ENCODE measurements around the gene SOWAHD. TPM values are rescaled to one million over a fixed set of nuclear protein-coding genes. Genes with fewer than 3 reads are reported as not detected.
"Not testable (repeated sequence)": the region's sequence is repeated elsewhere in the genome, so short reads cannot be mapped to it uniquely, and the experiment has no call there.

SOWAHD gene
- total RNA-seq, 1 donor from 2014 or later, result 1.5 TPM

DNA sequence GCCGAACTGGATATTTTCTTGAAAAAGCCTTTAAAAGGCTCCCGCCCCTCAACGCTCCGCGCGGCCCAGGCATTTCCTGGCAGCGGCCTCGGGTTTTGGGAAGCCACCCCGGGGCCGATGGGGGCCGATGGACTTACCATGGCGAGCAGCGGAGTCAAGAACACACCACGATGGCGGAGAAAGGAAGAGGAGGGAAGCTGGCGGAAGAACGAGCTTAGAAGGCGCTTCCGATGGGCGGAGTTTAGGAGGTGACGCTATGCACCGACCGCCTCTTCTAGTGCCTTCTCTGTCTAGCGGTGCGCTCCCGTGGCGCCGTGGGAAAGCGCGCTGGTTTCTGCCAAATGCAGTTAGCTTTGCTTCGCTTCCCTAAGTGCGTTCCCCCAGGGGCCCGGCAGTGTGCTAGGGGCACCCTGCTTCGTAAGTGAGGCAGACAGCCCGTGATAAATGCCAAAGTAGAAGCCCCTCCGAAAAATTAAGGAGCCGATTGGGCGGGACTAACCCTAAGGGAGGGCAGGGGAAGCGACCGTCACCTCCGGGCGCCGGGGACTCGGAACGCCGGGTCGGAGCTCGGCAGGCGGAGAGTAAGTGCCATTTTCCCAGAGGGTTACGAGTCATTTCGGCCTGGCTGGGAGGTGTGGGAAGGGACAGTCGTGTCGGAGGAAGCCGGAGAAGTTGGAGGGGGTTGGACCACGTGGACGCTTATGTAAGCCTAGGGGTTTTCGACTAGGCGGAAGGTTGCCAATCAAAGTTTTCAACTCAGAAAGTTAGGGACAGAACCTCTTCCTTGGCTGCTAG, 33.2 kb downstream of the SOWAHD start, which contains the start of gene RPL39:
Gene RPL39, minus strand, starts transcription at position 194 of the 795 bp plus-strand sequence. Its CDS starts 54 bp downstream, at position 140.
- Mint-ChIP-seq H3K36me3 (ENCODE audit: unreplicated experiment) (peaks cover 6% of the 10 kb centered on the region), H3K4me3 (ENCODE audit: unreplicated experiment) (peak within 1 kb of the TSS; percentile 89), H3K27ac (ENCODE audit: unreplicated experiment) (peak within 1 kb of the TSS; percentile 96), H3K4me1 (ENCODE audit: unreplicated experiment) (peaks cover 31% of the 10 kb centered on the region), H3K27me3 (ENCODE audit: unreplicated experiment) (no peaks in the 10 kb centered on the region), H3K9me3 (ENCODE audit: unreplicated experiment) (no peaks in the 10 kb centered on the region)
- TF ChIP-seq, protein P1, sequence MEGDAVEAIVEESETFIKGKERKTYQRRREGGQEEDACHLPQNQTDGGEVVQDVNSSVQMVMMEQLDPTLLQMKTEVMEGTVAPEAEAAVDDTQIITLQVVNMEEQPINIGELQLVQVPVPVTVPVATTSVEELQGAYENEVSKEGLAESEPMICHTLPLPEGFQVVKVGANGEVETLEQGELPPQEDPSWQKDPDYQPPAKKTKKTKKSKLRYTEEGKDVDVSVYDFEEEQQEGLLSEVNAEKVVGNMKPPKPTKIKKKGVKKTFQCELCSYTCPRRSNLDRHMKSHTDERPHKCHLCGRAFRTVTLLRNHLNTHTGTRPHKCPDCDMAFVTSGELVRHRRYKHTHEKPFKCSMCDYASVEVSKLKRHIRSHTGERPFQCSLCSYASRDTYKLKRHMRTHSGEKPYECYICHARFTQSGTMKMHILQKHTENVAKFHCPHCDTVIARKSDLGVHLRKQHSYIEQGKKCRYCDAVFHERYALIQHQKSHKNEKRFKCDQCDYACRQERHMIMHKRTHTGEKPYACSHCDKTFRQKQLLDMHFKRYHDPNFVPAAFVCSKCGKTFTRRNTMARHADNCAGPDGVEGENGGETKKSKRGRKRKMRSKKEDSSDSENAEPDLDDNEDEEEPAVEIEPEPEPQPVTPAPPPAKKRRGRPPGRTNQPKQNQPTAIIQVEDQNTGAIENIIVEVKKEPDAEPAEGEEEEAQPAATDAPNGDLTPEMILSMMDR (IDR thresholded peaks at IDR 0.05), result no peak
- DNase-seq (ENCODE audit: extremely low spot score, unreplicated experiment), result peak; percentile 89

DNA sequence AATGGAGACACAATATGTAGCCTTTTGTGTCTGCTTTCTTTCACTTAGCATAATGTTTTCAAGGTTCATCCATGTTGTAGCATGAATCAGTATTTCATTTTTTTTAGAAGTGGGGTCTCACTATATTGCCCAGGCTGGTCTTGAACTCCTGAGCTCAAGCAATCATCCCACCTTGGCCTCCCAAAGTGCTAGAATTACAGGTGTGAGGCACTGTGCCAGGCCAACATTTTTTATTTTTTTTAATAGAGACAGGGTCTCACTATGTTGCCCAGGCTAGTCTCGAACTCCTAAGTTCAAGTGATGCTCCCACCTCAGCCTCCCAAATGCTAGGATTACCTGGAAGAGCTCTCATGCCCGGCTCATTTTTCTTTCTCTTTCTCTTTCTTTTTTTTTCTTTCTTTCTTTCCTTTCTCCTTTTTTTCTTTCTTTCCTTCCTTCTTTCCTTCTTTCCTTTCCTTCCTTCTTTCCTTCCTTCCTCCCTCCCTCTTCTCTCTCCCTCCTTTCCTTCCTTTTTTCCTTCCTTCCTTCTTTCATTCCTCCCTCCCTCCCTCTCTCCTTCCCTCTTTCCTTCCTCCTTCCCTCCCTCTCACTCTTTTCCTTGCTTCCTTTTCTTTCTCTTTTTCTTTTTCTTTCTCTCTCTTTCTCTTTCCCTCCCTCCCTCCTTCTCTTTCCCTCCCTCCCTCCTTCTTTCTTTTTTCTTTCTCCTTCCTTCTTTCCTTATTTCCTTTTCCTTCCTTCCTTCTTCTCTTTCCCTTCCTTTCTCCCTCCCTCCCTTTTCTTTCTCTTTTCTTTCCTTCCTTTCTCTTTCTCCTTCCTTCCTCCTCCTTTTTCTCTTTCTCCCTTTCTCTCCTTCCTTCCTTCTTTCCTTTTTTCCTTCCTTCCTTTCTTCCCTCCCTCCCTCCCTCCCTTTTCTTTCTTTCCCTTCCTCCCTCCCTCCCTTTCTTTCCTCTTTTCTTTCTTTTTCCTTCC, 43.1 kb downstream of the SOWAHD start:
- Mint-ChIP-seq H3K4me1 (ENCODE audit: unreplicated experiment) (no peaks in the 10 kb centered on the region), H3K4me3 (ENCODE audit: unreplicated experiment) (no peak overlapping the region), H3K9me3 (ENCODE audit: unreplicated experiment) (peaks cover 11% of the 10 kb centered on the region), H3K36me3 (ENCODE audit: unreplicated experiment) (peaks cover 2% of the 10 kb centered on the region), H3K27ac (ENCODE audit: unreplicated experiment) (no peak overlapping the region), H3K27me3 (ENCODE audit: unreplicated experiment) (no peaks in the 10 kb centered on the region)
- DNase-seq (ENCODE audit: extremely low spot score, unreplicated experiment), result no peak
- TF ChIP-seq, protein P1 (IDR thresholded peaks at IDR 0.05), result no peak

DNA sequence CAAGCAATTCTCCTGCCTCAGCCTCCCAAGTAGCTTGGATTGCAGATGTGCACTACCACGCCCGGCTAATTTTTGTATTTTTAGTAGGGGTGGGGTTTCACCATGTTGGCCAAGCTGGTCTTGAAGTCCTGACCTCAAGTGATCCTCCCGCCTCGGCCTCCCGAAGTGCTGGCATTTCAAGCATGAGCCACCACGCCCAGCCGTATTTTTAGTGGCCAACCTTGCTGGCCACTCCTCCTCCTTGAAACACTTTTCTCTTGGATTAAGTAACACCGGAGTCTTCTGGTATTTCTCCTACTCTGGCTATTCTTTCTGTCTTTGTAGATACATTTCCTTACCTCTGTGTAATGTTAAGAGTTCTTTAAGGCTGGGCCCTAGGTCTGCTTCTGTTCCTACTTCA, 44.2 kb downstream of the SOWAHD start:
- no peak overlapping the region for H3K4me3 Mint-ChIP-seq (ENCODE audit: unreplicated experiment)
- no peak for DNase-seq (ENCODE audit: extremely low spot score, unreplicated experiment)
- H3K4me1 Mint-ChIP-seq (ENCODE audit: unreplicated experiment), result no peaks in the 10 kb centered on the region
- peaks cover 11% of the 10 kb centered on the region for H3K9me3 Mint-ChIP-seq (ENCODE audit: unreplicated experiment)
- TF ChIP-seq, protein P1 (IDR thresholded peaks at IDR 0.05), result no peak
- no peaks in the 10 kb centered on the region for H3K27me3 Mint-ChIP-seq (ENCODE audit: unreplicated experiment)
- H3K36me3 Mint-ChIP-seq (ENCODE audit: unreplicated experiment), result peaks cover 2% of the 10 kb centered on the region
- no peak overlapping the region for H3K27ac Mint-ChIP-seq (ENCODE audit: unreplicated experiment)

DNA sequence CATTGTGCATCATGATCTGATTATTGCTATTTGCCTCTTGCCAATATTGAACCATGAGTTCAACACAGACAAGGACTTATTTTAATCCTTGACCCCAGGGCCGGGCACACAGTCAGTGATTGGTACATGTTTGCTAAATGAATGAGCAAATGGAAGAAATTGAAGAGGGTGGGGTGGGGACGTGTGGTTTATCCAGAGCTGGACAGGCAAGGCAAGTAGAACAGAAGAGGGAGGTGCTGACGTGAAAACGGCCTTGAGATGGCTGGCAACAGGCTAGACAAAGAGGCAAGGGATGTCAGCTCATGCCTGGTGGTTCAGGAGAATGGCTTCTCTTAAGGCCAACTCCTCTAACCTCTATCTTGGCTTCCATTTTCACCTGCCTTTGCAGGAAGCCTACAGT, 50.1 kb downstream of the SOWAHD start:
- not testable (repeated sequence) for H3K4me1 Mint-ChIP-seq (ENCODE audit: unreplicated experiment); H3K27ac Mint-ChIP-seq (ENCODE audit: unreplicated experiment)
- H3K9me3 Mint-ChIP-seq (ENCODE audit: unreplicated experiment), result peaks cover 18% of the 10 kb centered on the region

DNA sequence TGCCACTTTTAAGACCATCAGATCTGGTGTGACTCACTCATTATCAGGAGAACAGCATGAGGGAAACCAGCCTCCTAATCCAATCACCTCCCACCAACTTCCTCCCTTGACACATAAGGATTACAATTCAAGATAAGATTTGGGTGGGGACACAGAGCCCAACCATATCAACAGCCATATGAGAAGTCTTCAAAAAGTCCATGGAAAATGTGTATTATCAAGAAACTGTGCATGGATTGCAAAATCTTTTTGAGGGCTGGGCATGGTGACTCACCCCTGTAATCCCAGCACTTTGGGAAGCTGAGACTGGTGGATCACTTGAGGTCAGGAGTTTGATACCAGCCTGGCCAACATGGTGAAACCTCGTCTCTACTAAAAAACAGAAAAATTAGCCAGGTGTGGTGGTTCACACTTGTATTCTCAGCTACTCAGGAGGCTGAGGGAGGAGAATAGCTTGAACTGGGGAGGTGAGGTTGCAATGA, 50.8 kb downstream of the SOWAHD start:
- H3K27me3 Mint-ChIP-seq (ENCODE audit: unreplicated experiment), result no peaks in the 10 kb centered on the region
- H3K27ac Mint-ChIP-seq (ENCODE audit: unreplicated experiment), result no peak overlapping the region
- no peak overlapping the region for H3K4me3 Mint-ChIP-seq (ENCODE audit: unreplicated experiment)
- H3K9me3 Mint-ChIP-seq (ENCODE audit: unreplicated experiment), result peaks cover 18% of the 10 kb centered on the region
- no peaks in the 10 kb centered on the region for H3K4me1 Mint-ChIP-seq (ENCODE audit: unreplicated experiment)
- H3K36me3 Mint-ChIP-seq (ENCODE audit: unreplicated experiment), result no peaks in the 10 kb centered on the region
- TF ChIP-seq, protein P1 (IDR thresholded peaks at IDR 0.05), result no peak
- no peak for DNase-seq (ENCODE audit: extremely low spot score, unreplicated experiment)

More for the DNA sequence above, 50.1 kb downstream of the SOWAHD start:
- not testable (repeated sequence) for H3K36me3 Mint-ChIP-seq (ENCODE audit: unreplicated experiment); DNase-seq (ENCODE audit: extremely low spot score, unreplicated experiment); H3K4me3 Mint-ChIP-seq (ENCODE audit: unreplicated experiment); H3K27me3 Mint-ChIP-seq (ENCODE audit: unreplicated experiment)

Other genes starting within 250 kb of the SOWAHD start
- gene STEEP1, start 193.2 kb upstream of the SOWAHD start, total RNA-seq, result 26.0 and 26.2 TPM in 2 replicates
- gene UBE2A, start 184.0 kb upstream of the SOWAHD start, total RNA-seq, result 66.5 and 68.2 TPM in 2 replicates
- 10.3 and 10.6 TPM in 2 replicates for gene NKRF, start 152.2 kb upstream of the SOWAHD start, total RNA-seq
- 53.8 and 56.2 TPM in 2 replicates for gene SEPTIN6, start 65.4 kb upstream of the SOWAHD start, total RNA-seq
- gene RPL39, start 33.0 kb downstream of the SOWAHD start, total RNA-seq, result 1,616 and 1,617 TPM in 2 replicates
- gene UPF3B, start 94.4 kb downstream of the SOWAHD start, total RNA-seq, result 8.3 and 12.4 TPM in 2 replicates
- gene RNF113A, start 113.1 kb downstream of the SOWAHD start, total RNA-seq, result 13.3 and 13.5 TPM in 2 replicates
- gene NDUFA1, start 113.2 kb downstream of the SOWAHD start, total RNA-seq, result 85.4 and 87.8 TPM in 2 replicates
- not detected in 2 replicates for gene AKAP14, start 137.3 kb downstream of the SOWAHD start, total RNA-seq
- 8.3 and 9.7 TPM in 2 replicates for gene NKAP, start 185.2 kb downstream of the SOWAHD start, total RNA-seq

Measured in osteocyte (in vitro differentiated cells).